ENCODE data around the gene ALAS1. TPM values are rescaled to one million over a fixed set of nuclear protein-coding genes. Genes with fewer than 3 reads are reported as not detected.
A peak's percentile ranks its signal among the peaks of the same experiment; 100 is the strongest.

Gene ALAS1
- total RNA-seq, 4 donors from 2014 or later = 31.1 to 50.5 (median 38.9) TPM

GRCh38 chr3:52240059-52240885, 42.3 kb downstream of the ALAS1 start:
- Histone ChIP-seq H3K27ac (replicated peaks in 1 of 4) (peak overlapping the region; percentile 89 to 94 (median 91)), H3K27me3 (no peaks in the 10 kb centered on the region), H3K4me1 (peaks cover 48 to 66% (median 61%) of the 10 kb centered on the region in 4 donors), H3K36me3 (no peaks in the 10 kb centered on the region), H3K9me3 (no peaks in the 10 kb centered on the region), H3K4me3 (peak overlapping the region in 2 of 4 donors; percentile 75 to 96)
- DNase-seq (ENCODE audit: extremely low spot score) = no peak
- intact Hi-C loops (cut with DNase I) = no loop called here
- 92% methylated on average over 1 of the region's 1 CpG for WGBS
- TF ChIP-seq POLR2A (IDR thresholded peaks at IDR 0.05; ENCODE audit: low read depth) (no peak), EP300 (IDR thresholded peaks at IDR 0.05) (no peak), POLR2AphosphoS5 (IDR thresholded peaks at IDR 0.05) (no peak)
- TF ChIP-seq, protein P1, sequence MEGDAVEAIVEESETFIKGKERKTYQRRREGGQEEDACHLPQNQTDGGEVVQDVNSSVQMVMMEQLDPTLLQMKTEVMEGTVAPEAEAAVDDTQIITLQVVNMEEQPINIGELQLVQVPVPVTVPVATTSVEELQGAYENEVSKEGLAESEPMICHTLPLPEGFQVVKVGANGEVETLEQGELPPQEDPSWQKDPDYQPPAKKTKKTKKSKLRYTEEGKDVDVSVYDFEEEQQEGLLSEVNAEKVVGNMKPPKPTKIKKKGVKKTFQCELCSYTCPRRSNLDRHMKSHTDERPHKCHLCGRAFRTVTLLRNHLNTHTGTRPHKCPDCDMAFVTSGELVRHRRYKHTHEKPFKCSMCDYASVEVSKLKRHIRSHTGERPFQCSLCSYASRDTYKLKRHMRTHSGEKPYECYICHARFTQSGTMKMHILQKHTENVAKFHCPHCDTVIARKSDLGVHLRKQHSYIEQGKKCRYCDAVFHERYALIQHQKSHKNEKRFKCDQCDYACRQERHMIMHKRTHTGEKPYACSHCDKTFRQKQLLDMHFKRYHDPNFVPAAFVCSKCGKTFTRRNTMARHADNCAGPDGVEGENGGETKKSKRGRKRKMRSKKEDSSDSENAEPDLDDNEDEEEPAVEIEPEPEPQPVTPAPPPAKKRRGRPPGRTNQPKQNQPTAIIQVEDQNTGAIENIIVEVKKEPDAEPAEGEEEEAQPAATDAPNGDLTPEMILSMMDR (IDR thresholded peaks at IDR 0.05) = no peak

GRCh38 chr3:52240886-52241370, 43.0 kb downstream of the ALAS1 start:
- Histone ChIP-seq H3K27ac (replicated peaks in 1 of 4) (peak overlapping the region in 3 of 4 donors; percentile 89 to 93 (median 89)), H3K4me3 (no peak overlapping the region), H3K27me3 (no peaks in the 10 kb centered on the region), H3K36me3 (no peaks in the 10 kb centered on the region), H3K4me1 (peaks cover 44 to 63% (median 59%) of the 10 kb centered on the region in 4 donors), H3K9me3 (no peaks in the 10 kb centered on the region)
- DNase-seq (ENCODE audit: extremely low spot score) = no peak
- 89% methylated on average over 4 of the region's 4 CpGs for WGBS
- intact Hi-C loops (cut with DNase I) = no loop called here
- TF ChIP-seq, protein P1 (IDR thresholded peaks at IDR 0.05) = no peak
- TF ChIP-seq POLR2AphosphoS5 (IDR thresholded peaks at IDR 0.05) = no peak
- TF ChIP-seq EP300 (IDR thresholded peaks at IDR 0.05) = no peak
- no peak for TF ChIP-seq POLR2A (IDR thresholded peaks at IDR 0.05; ENCODE audit: low read depth)

- H3K4me3 ChIP-seq = no peak overlapping the region
- intact Hi-C loops (cut with DNase I) = no loop called here
- H3K4me1 ChIP-seq = peaks cover 36 to 63% (median 59%) of the 10 kb centered on the region in 4 donors
- H3K9me3 ChIP-seq = no peaks in the 10 kb centered on the region
- H3K27ac ChIP-seq (replicated peaks in 1 of 4) = no peak overlapping the region
- H3K27me3 ChIP-seq = no peaks in the 10 kb centered on the region
- no peak for DNase-seq (ENCODE audit: extremely low spot score)
- H3K36me3 ChIP-seq = no peaks in the 10 kb centered on the region
- WGBS = 87% methylated on average over 1 of the region's 1 CpG
- TF ChIP-seq, protein P1 (IDR thresholded peaks at IDR 0.05) = no peak
- TF ChIP-seq EP300 (IDR thresholded peaks at IDR 0.05) (no peak), POLR2AphosphoS5 (IDR thresholded peaks at IDR 0.05) (no peak), POLR2A (IDR thresholded peaks at IDR 0.05; ENCODE audit: low read depth) (no peak)
Observed at GRCh38 chr3:52242039-52242438, 44.1 kb downstream of the ALAS1 start.

- DNase-seq (ENCODE audit: extremely low spot score) = no peak
- intact Hi-C loops (cut with DNase I) = no loop called here
- H3K4me3 ChIP-seq = no peak overlapping the region
- 76% methylated on average over 5 of the region's 9 CpGs for WGBS
- H3K9me3 ChIP-seq = no peaks in the 10 kb centered on the region
- TF ChIP-seq, protein P1 (IDR thresholded peaks at IDR 0.05) = no peak
- TF ChIP-seq EP300 (IDR thresholded peaks at IDR 0.05) = no peak
- no peak for TF ChIP-seq POLR2A (IDR thresholded peaks at IDR 0.05; ENCODE audit: low read depth)
- TF ChIP-seq POLR2AphosphoS5 (IDR thresholded peaks at IDR 0.05) = peak in 1 of 2 donors; percentile 7
- H3K4me1 ChIP-seq = peaks cover 21 to 55% (median 53%) of the 10 kb centered on the region in 4 donors
- H3K27ac ChIP-seq (replicated peaks in 1 of 4) = peak overlapping the region in 3 of 4 donors; percentile 90
- H3K27me3 ChIP-seq = no peaks in the 10 kb centered on the region
- peaks cover 0 to 15% (median 10%) of the 10 kb centered on the region in 4 donors for H3K36me3 ChIP-seq
Observed at GRCh38 chr3:52243791-52244628, 46.0 kb downstream of the ALAS1 start.

Data from esophagus muscularis mucosa (tissue), 4 donors.